Measurements from ENCODE around the gene ZNF182. TPM values are rescaled to one million over a fixed set of nuclear protein-coding genes. Genes with fewer than 3 reads are reported as not detected.
"Not testable (repeated sequence)": the region's sequence is repeated elsewhere in the genome, so short reads cannot be mapped to it uniquely, and the experiment has no call there.

The ZNF182 gene
- total RNA-seq, 2 donors from 2014 or later = 5.3 to 5.4 TPM

DNA sequence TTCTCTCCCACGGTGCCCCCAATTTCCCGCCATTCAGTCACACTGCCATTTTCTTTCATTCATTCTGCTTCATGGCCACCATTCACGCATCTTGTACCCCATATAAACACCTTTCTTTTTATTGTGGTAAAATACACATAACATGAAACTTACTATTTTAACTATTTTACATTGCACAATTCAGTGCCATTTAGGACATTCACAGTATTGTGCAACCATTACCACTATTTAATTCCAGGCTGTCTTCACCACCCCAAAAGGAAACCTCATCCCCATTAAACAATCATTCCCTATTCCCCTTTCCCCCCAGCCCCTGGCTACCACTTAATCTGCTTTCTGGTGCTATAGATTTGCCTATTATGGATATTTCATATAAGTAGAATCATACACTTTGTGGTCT lies 18.9 kb upstream of the ZNF182 start:
- no peak overlapping the region for H3K4me3 ChIP-seq
- H3K36me3 ChIP-seq (replicated peaks in 1 of 2; ENCODE audit: insufficient read depth in 1 of 2, low read depth in 2 of 2) = no peaks in the 10 kb centered on the region
- no peaks in the 10 kb centered on the region for H3K4me1 ChIP-seq
- intact Hi-C loops (cut with DNase I) = no loop called here
- ATAC-seq (no peak), DNase-seq (no peak)
- TF ChIP-seq POLR2A (IDR thresholded peaks at IDR 0.05) = no peak
- TF ChIP-seq, protein P1, sequence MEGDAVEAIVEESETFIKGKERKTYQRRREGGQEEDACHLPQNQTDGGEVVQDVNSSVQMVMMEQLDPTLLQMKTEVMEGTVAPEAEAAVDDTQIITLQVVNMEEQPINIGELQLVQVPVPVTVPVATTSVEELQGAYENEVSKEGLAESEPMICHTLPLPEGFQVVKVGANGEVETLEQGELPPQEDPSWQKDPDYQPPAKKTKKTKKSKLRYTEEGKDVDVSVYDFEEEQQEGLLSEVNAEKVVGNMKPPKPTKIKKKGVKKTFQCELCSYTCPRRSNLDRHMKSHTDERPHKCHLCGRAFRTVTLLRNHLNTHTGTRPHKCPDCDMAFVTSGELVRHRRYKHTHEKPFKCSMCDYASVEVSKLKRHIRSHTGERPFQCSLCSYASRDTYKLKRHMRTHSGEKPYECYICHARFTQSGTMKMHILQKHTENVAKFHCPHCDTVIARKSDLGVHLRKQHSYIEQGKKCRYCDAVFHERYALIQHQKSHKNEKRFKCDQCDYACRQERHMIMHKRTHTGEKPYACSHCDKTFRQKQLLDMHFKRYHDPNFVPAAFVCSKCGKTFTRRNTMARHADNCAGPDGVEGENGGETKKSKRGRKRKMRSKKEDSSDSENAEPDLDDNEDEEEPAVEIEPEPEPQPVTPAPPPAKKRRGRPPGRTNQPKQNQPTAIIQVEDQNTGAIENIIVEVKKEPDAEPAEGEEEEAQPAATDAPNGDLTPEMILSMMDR (IDR thresholded peaks at IDR 0.05) = no peak
- WGBS, 2 donors = 81 to 93% methylated on average over 3 of the region's 3 CpGs
- no peaks in the 10 kb centered on the region for H3K27me3 ChIP-seq
- H3K27ac ChIP-seq = no peak overlapping the region
- H3K9me3 ChIP-seq = no peaks in the 10 kb centered on the region

DNA sequence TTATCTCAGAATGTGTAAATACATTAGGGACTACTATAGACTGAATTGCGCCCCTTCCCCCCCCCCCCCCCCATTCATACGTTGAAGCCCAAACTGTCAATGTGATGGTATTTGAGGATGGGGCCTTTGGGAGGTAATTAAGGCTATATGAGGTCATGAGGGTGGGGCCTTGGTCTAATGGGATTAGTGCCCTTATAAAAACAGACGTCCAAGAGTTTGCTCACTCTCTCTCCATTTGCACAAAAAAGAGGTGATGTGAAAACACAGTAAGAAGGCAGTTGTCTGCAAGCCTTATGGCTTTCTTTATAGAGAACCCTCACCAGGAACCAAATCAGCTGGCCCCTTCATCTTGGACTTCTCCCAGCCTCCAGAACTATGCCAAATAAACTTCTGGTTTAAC lies 18.3 kb upstream of the ZNF182 start:
- Histone ChIP-seq H3K27me3 (no peaks in the 10 kb centered on the region), H3K9me3 (no peaks in the 10 kb centered on the region), H3K36me3 (replicated peaks in 1 of 2; ENCODE audit: insufficient read depth in 1 of 2, low read depth in 2 of 2) (no peaks in the 10 kb centered on the region), H3K27ac (peak overlapping the region in 2 of 4 donors; percentile 89 to 92), H3K4me3 (no peak overlapping the region), H3K4me1 (no peaks in the 10 kb centered on the region)
- TF ChIP-seq, protein P1 (IDR thresholded peaks at IDR 0.05) = no peak
- TF ChIP-seq POLR2A (IDR thresholded peaks at IDR 0.05) = no peak
- WGBS, 2 donors = 42 to 50% methylated on average over 2 to 3 of the region's 3 CpGs
- intact Hi-C loops (cut with DNase I) = no loop called here
- ATAC-seq (no peak), DNase-seq (no peak)

DNA sequence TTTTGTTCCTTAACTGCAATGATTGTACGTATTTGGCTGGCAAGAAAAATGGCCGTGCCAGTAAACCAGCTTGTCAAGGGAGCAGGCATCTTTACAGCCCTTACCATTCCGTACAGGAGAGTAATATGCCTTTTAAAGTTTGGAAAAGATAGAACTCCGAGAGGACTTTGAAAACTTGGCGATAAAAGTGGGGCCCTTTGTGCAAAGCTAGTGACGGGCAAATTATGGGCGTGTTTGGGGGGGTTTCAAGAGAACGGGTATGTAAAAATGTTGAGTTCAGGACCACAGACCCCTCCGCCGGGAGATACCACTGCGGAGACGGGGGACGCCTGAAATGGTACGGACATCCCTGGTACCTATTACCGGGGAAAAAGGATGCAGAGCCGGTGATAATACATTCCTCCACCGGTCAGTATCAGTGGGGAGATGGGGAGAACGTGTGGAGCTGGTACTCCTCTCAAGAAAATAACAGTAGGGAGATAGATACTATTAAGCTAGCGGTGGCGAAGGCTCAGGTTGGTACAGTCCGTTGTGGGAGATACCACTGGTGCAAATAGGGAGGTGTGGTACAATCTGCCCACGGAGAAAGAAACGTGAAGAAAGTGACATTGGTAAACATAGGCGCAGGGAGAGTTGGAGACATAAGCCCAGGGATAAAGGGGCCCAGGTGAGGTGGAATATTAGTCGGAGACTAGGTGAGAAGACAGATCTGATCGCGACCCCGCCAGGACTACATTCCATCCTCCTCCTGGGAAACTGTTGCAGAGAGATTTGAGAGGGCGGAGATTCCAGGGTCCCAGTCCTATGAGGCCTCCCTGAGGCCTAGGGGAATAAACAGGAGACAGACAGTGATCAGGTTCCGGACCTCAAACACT lies 17.5 kb upstream of the ZNF182 start:
- Histone ChIP-seq H3K36me3 (replicated peaks in 1 of 2; ENCODE audit: insufficient read depth in 1 of 2, low read depth in 2 of 2) (no peaks in the 10 kb centered on the region), H3K4me1 (no peaks in the 10 kb centered on the region), H3K27me3 (no peaks in the 10 kb centered on the region), H3K27ac (peak overlapping the region; percentile 73 to 92 (median 89)), H3K9me3 (no peaks in the 10 kb centered on the region), H3K4me3 (peak overlapping the region; percentile 32 to 41)
- peak; percentile 87 for ATAC-seq
- intact Hi-C loops (cut with DNase I) = no loop called here
- DNase-seq = peak; percentile 58 to 78 (median 73)
- 0 to 1% methylated on average over 21 to 30 of the region's 30 CpGs for WGBS, 2 donors
- TF ChIP-seq POLR2A (IDR thresholded peaks at IDR 0.05) = peak in 1 of 3 donors; percentile 32
- TF ChIP-seq, protein P1 (IDR thresholded peaks at IDR 0.05) = no peak

DNA sequence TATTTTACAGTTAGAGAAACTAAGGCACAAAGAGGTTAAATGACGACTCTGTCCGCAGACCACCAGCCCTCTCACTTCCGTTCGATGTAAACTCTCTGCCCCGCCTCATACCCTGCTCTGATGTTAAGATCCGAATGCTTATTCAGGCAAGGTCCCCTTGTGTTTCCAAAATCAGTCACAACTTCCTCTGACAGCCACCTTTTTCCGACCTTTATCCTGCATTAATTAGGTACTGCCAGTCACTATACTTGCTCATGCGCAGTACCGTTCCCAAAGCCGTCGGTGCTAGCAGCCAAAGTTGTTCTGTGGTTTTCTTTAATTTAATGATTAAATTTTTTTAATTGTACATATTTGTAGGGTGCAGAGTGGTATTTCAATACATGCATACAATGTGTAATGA lies 16.7 kb upstream of the ZNF182 start:
- ATAC-seq; H3K9me3 ChIP-seq; intact Hi-C loops (cut with DNase I); H3K4me3 ChIP-seq; DNase-seq; H3K27me3 ChIP-seq; H3K4me1 ChIP-seq; H3K36me3 ChIP-seq (replicated peaks in 1 of 2; ENCODE audit: insufficient read depth in 1 of 2, low read depth in 2 of 2): not testable (repeated sequence)
- WGBS, 2 donors = 48 to 56% methylated on average over 7 to 11 of the region's 11 CpGs
- peak overlapping the region in 1 of 4 donors; percentile 89 for H3K27ac ChIP-seq

DNA sequence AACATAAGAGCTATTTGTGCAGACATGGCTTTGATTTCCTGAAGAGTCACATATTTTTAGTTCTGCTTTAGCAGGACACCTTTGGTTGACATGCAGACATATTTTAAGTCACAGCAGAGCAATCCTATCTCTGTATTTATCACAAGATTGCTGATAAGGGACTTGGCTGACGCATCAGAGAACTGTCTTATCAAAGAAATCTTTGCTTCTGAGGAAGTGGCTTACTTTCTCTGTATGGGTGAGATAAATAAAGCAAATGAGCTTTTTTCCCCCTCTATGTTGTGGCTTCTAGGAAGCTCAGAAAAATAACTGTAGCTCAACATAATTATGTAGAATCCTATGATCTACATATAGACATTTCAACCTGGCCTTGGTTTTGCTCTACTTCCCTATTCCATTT lies 16.1 kb upstream of the ZNF182 start:
- DNase-seq; H3K4me3 ChIP-seq; H3K36me3 ChIP-seq (replicated peaks in 1 of 2; ENCODE audit: insufficient read depth in 1 of 2, low read depth in 2 of 2); H3K4me1 ChIP-seq; ATAC-seq; H3K27me3 ChIP-seq; H3K9me3 ChIP-seq; H3K27ac ChIP-seq; intact Hi-C loops (cut with DNase I): not testable (repeated sequence)
- no CpG with 5 or more reads among the region's 1 CpG for WGBS, 2 donors

DNA sequence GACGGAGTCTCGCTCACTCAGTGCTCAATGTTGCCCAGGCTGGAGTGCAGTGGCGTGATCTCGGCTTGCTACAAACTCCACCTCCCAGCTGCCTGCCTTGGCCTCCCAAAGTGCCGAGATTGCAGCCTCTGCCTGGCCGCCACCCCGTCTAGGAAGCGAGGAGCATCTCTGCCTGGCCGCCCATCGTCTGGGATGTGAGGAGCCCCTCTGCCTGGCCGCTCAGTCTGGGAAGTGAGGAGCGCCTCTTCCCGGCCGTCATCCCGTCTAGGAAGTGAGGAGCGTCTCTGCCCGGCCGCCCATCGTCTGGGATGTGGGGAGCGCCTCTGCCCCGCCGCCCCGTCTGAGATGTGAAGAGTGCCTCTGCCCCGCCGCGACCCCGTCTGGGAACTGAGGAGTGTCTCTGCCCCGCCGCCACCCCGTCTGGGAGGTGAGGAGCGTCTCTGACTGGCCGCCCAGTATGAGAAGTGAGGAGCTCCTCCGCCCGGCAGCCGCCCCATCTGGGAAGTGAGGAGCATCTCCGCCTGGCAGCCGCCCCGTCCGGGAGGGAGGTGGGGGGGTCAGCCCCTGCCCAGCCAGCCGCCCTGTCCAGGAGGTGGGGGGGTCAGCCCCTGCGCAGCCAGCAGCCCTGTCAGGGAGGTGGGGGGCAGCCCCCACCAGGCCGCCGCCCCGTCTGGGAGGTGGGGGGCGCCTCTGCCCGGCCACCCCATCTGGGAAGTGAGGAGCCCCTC lies 13.0 kb upstream of the ZNF182 start:
- intact Hi-C loops (cut with DNase I); H3K27me3 ChIP-seq; H3K9me3 ChIP-seq; H3K4me3 ChIP-seq; DNase-seq; H3K27ac ChIP-seq; H3K36me3 ChIP-seq (replicated peaks in 1 of 2; ENCODE audit: insufficient read depth in 1 of 2, low read depth in 2 of 2); H3K4me1 ChIP-seq; ATAC-seq: not testable (repeated sequence)
- 94% methylated on average over 11 of the region's 46 CpGs; no CpG with 5 or more reads in 1 of the 2 donors for WGBS, 2 donors

DNA sequence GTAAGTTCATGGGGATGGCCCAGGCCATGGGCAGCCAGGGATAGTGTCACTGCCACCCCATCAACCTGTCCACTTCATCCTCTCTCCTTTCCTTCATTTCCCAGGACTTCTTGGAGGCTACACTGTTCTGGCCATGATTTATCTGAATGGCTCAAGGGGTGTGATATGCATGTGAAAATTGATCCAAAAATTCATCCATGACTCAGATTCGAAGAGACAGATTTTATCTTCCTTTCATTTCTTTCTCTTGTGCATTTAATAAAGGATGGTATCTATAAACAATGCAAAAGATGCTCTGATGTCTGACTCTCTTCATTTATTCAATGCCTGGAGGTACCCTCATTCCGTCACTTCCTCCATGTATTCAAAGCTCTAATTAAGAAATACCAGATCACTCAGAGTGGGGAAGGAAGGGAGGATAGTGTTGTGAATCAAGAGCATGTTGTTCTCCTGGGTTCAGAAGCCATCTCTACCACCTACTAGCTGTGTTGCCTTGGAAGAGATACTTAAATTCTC lies 5.7 kb upstream of the ZNF182 start:
- intact Hi-C loops (cut with DNase I); H3K9me3 ChIP-seq; DNase-seq; H3K4me3 ChIP-seq; H3K27ac ChIP-seq; H3K4me1 ChIP-seq; H3K36me3 ChIP-seq (replicated peaks in 1 of 2; ENCODE audit: insufficient read depth in 1 of 2, low read depth in 2 of 2); H3K27me3 ChIP-seq; ATAC-seq: not testable (repeated sequence)
- no CpG with 5 or more reads among the region's 2 CpGs for WGBS, 2 donors

DNA sequence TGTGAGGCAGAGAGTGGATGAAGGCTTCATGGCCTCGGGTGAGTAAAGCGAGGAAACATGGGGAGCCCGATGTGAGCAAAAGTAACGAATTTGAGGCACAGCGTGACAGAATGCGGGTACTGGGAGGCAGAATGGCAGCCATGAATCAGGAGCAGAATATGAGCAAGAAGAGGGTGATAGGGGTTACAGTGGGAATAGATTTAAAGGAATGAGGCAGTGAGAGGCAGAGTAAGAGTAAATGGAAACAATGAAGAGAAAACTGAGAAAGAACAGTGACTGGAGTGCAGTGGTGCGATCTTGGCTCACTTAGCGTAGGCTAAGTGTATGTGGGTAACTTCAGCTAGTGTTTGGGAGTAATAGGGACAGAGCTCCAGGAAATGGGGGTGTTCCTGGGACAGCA lies 2.9 kb upstream of the ZNF182 start, which contains the start of gene SPACA5:
Gene SPACA5, plus strand, starts transcription at position 301 of the 400 bp plus-strand sequence. CDS start 815 bp downstream, outside the sequence.
- H3K9me3 ChIP-seq; ATAC-seq; H3K27me3 ChIP-seq; H3K4me3 ChIP-seq; H3K36me3 ChIP-seq (replicated peaks in 1 of 2; ENCODE audit: insufficient read depth in 1 of 2, low read depth in 2 of 2); intact Hi-C loops (cut with DNase I); H3K27ac ChIP-seq; DNase-seq: not testable (repeated sequence)
- no CpG with 5 or more reads among the region's 8 CpGs for WGBS, 2 donors
- peaks cover 11% of the 10 kb centered on the region for H3K4me1 ChIP-seq
